GM23338 (cell line): Measurements from ENCODE around the gene LAMA4. TPM values are rescaled to one million over a fixed set of nuclear protein-coding genes. Genes with fewer than 3 reads are reported as not detected.

Experiments
- ATAC-seq: fragments of 200-7000 bp; cut with Tn5 transposase; 3 replicates; pipeline ENCODE4 v1.9.1; 2020
- DNase-seq: peaks from one replicate; pipeline ENCODE4 v3.0.0-alpha.2; 2015; ENCODE audit warnings: low spot score
- H2AFZ ChIP-seq: fragments of 200-600 bp; sonication (generic); 2 replicates; pipeline ENCODE4 v1.8.0; 2016; ENCODE audit warnings: antibody characterized with exemption, mild to moderate bottlenecking, moderate library complexity
- H3F3A ChIP-seq: fragments of 200-600 bp; sonication (generic); replicated peaks from 2 replicates; pipeline ENCODE4 v1.8.0; 2017; ENCODE audit warnings: antibody characterized with exemption, mixed run types, low read depth
- H3K27ac ChIP-seq: fragments of 200-600 bp; sonication (generic); 2 replicates; pipeline ENCODE4 v1.6.1; 2016; ENCODE audit warnings: low read depth
- H3K27me3 ChIP-seq: fragments of 200-600 bp; sonication (generic); 2 replicates; pipeline ENCODE4 v1.8.0; 2016; ENCODE audit warnings: mild to moderate bottlenecking, mixed run types, moderate library complexity; ENCODE audit not compliant: insufficient read depth
- H3K36me3 ChIP-seq: fragments of 200-600 bp; sonication (generic); 2 replicates; pipeline ENCODE4 v1.8.0; 2016; ENCODE audit warnings: mild to moderate bottlenecking; ENCODE audit not compliant: insufficient read depth
- H3K4me1 ChIP-seq: fragments of 200-600 bp; sonication (generic); 2 replicates; pipeline ENCODE4 v1.8.0; 2016; ENCODE audit warnings: mild to moderate bottlenecking, moderate library complexity; ENCODE audit not compliant: insufficient read depth
- H3K4me2 ChIP-seq: fragments of 200-600 bp; sonication (generic); 2 replicates; pipeline ENCODE4 v1.7.1; 2017; ENCODE audit warnings: mixed run types
- H3K4me3 ChIP-seq: fragments of 200-600 bp; sonication (generic); 2 replicates; pipeline ENCODE4 v1.6.1; 2016; ENCODE audit warnings: mixed run types
- H3K79me2 ChIP-seq: fragments of 200-600 bp; sonication (generic); replicated peaks from 2 replicates; pipeline ENCODE4 v1.8.0; 2017; ENCODE audit warnings: mild to moderate bottlenecking; ENCODE audit not compliant: insufficient read depth
- H3K9me2 ChIP-seq: fragments of 200-600 bp; sonication (generic); 2 replicates; pipeline ENCODE4 v1.8.0; 2017; ENCODE audit not compliant: insufficient read depth
- H4K20me1 ChIP-seq: fragments of 200-600 bp; sonication (generic); replicated peaks from 2 replicates; pipeline ENCODE4 v1.8.0; 2017; ENCODE audit warnings: mild to moderate bottlenecking; ENCODE audit not compliant: insufficient read depth
- H3K27ac Mint-ChIP-seq: 2 replicates; pipeline ENCODE4 v1.8.0; 2020; ENCODE audit warnings: inconsistent platforms, mild to moderate bottlenecking, moderate library complexity, mixed read lengths
- H3K27me3 Mint-ChIP-seq: 3 replicates; pipeline ENCODE4 v1.8.0; 2022; ENCODE audit warnings: low read depth, mild to moderate bottlenecking, moderate library complexity, mixed read lengths, inconsistent platforms; ENCODE audit not compliant: insufficient read depth, poor library complexity
- H3K36me3 Mint-ChIP-seq: 3 replicates; pipeline ENCODE4 v1.8.0; 2021; ENCODE audit warnings: low read depth, mild to moderate bottlenecking, inconsistent platforms, moderate library complexity, mixed read lengths
- H3K4me1 Mint-ChIP-seq: 3 replicates; pipeline ENCODE4 v1.8.0; 2020; ENCODE audit warnings: mild to moderate bottlenecking, inconsistent platforms, mixed read lengths
- H3K4me3 Mint-ChIP-seq: 3 replicates; pipeline ENCODE4 v1.8.0; 2021; ENCODE audit warnings: moderate library complexity, mild to moderate bottlenecking, inconsistent platforms, mixed read lengths
- H3K9me3 Mint-ChIP-seq: 3 replicates; pipeline ENCODE4 v1.8.0; 2020; ENCODE audit warnings: moderate library complexity, mild to moderate bottlenecking, inconsistent platforms, mixed read lengths
- CREB1 ChIP-seq: fragments of 250-450 bp; sonication (Bioruptor Pico); IDR thresholded peaks from 2 replicates; pipeline ENCODE4 v1.5.0; 2020; ENCODE audit warnings: low read depth, mild to moderate bottlenecking, moderate library complexity
- CTCF ChIP-seq, 2 experiments: fragments of 200-600 bp in 1 of 2; sonication (generic) in 1 of 2; conservative IDR thresholded peaks; 2 replicates each; pipeline versions ENCODE4 v1.5.1 to v1.6.1; 2016 to 2017; ENCODE audit warnings: antibody characterized with exemption in 2 of 2, low read depth in 2 of 2, mild to moderate bottlenecking in 2 of 2, moderate library complexity in 1 of 2
- ETS1 ChIP-seq: IDR thresholded peaks from 2 replicates; pipeline ENCODE4 v1.6.1; 2016; ENCODE audit warnings: antibody characterized with exemption
- JUNB ChIP-seq: IDR thresholded peaks from one replicate; pipeline ENCODE4 v1.6.1; 2016; ENCODE audit warnings: antibody characterized with exemption; ENCODE audit not compliant: unreplicated experiment
- NANOG ChIP-seq: IDR thresholded peaks from 2 replicates; pipeline ENCODE4 v1.6.1; 2016; ENCODE audit warnings: antibody characterized with exemption, borderline replicate concordance
- POLR2AphosphoS5 ChIP-seq: IDR thresholded peaks from 2 replicates; pipeline ENCODE4 v1.6.1; 2016; ENCODE audit warnings: antibody characterized with exemption, low read depth
- STAT1 ChIP-seq: IDR thresholded peaks from one replicate; pipeline ENCODE4 v1.6.1; 2016; ENCODE audit warnings: antibody characterized with exemption; ENCODE audit not compliant: unreplicated experiment
- ZNF114 ChIP-seq: fragments of 250-450 bp; sonication (Bioruptor Pico); IDR thresholded peaks from 2 replicates; pipeline ENCODE4 v1.5.0; 2020; ENCODE audit warnings: mild to moderate bottlenecking, moderate library complexity
- ZNF331 ChIP-seq: fragments of 250-450 bp; sonication (Bioruptor Pico); IDR thresholded peaks from 2 replicates; pipeline ENCODE4 v1.5.0; 2020; ENCODE audit warnings: low read depth, mild to moderate bottlenecking, moderate library complexity
- ZNF462 ChIP-seq: fragments of 250-450 bp; sonication (Bioruptor Pico); IDR thresholded peaks from 2 replicates; pipeline ENCODE4 v1.5.0; 2020; ENCODE audit warnings: mild to moderate bottlenecking, moderate library complexity
- polyA plus RNA-seq: library from polyadenylated mRNA; unstranded; fragments of >200 nt; fragmentation: Nextera tagmentation; extraction: Ambion mirVana; gene quantifications from 2 replicates; pipeline ENCODE4 v1.2.1, GENCODE V29; 2016
- total RNA-seq: library from RNA; depleted of rRNA; stranded (reverse); fragments of >200 nt; shearing (Covaris generic); gene quantifications from 2 replicates; pipeline ENCODE4 v1.2.3, GENCODE V29; 2014
- TF ChIP-seq, protein P1 (sequence below): IDR thresholded peaks from one replicate; pipeline ENCODE4 v1.6.1; 2018; ENCODE audit warnings: antibody characterized with exemption; ENCODE audit not compliant: unreplicated experiment

Gene LAMA4
- total and polyA plus RNA-seq, 2 experiments from 2014 or later: 1.7 to 2.8 TPM

GRCh38 chr6:112266331-112266730 lies 12.0 kb upstream of the LAMA4 start:
- H3K4me3 Mint-ChIP-seq: no peak overlapping the region
- H3K36me3 ChIP-seq: no peaks in the 10 kb centered on the region
- TF ChIP-seq JUNB (no peak), POLR2AphosphoS5 (no peak), ZNF114 (CRISPR knock-in tag) (no peak), CREB1 (CRISPR knock-in tag) (no peak), NANOG (no peak), STAT1 (no peak), ETS1 (no peak), ZNF331 (CRISPR knock-in tag) (no peak), ZNF462 (CRISPR knock-in tag) (no peak), CTCF (conservative IDR thresholded peaks at IDR 0.05; ENCODE audit: low read depth in 2 of 2) (no peak)
- TF ChIP-seq, protein P1, sequence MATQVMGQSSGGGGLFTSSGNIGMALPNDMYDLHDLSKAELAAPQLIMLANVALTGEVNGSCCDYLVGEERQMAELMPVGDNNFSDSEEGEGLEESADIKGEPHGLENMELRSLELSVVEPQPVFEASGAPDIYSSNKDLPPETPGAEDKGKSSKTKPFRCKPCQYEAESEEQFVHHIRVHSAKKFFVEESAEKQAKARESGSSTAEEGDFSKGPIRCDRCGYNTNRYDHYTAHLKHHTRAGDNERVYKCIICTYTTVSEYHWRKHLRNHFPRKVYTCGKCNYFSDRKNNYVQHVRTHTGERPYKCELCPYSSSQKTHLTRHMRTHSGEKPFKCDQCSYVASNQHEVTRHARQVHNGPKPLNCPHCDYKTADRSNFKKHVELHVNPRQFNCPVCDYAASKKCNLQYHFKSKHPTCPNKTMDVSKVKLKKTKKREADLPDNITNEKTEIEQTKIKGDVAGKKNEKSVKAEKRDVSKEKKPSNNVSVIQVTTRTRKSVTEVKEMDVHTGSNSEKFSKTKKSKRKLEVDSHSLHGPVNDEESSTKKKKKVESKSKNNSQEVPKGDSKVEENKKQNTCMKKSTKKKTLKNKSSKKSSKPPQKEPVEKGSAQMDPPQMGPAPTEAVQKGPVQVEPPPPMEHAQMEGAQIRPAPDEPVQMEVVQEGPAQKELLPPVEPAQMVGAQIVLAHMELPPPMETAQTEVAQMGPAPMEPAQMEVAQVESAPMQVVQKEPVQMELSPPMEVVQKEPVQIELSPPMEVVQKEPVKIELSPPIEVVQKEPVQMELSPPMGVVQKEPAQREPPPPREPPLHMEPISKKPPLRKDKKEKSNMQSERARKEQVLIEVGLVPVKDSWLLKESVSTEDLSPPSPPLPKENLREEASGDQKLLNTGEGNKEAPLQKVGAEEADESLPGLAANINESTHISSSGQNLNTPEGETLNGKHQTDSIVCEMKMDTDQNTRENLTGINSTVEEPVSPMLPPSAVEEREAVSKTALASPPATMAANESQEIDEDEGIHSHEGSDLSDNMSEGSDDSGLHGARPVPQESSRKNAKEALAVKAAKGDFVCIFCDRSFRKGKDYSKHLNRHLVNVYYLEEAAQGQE: no peak
- no peaks in the 10 kb centered on the region; the same call in 2 of the 3 replicates for H3K9me3 Mint-ChIP-seq
- no peak overlapping the region for H3K27ac Mint-ChIP-seq
- no peak for ATAC-seq
- H2AFZ ChIP-seq: peak overlapping the region; percentile 38; the same call in 1 of the 2 replicates
- no peaks in the 10 kb centered on the region for H3K4me1 ChIP-seq
- no peak overlapping the region for H3K27ac ChIP-seq
- no peaks in the 10 kb centered on the region for H4K20me1 ChIP-seq
- H3K4me1 Mint-ChIP-seq: peaks cover 4% of the 10 kb centered on the region
- H3K36me3 Mint-ChIP-seq: no peaks in the 10 kb centered on the region
- H3K4me2 ChIP-seq: no peak overlapping the region
- 0 out of 2 replicates have a peak, but pooled peaks cover 7% of the 10 kb centered on the region for H3K9me2 ChIP-seq
- no peak overlapping the region for H3K4me3 ChIP-seq
- no peak for DNase-seq
- no peaks in the 10 kb centered on the region for H3K27me3 ChIP-seq
- H3K79me2 ChIP-seq: no peaks in the 10 kb centered on the region
- no peaks in the 10 kb centered on the region for H3F3A ChIP-seq
- H3K27me3 Mint-ChIP-seq: peaks cover 2% of the 10 kb centered on the region
